Fibroblast of gingiva (primary cell): Measurements from ENCODE around the gene STAT5A.
"Not testable (repeated sequence)": the region's sequence is repeated elsewhere in the genome, so short reads cannot be mapped to it uniquely, and the experiment has no call there.

Experiments used
- DNase-seq: peaks from one replicate; pipeline ENCODE4 v3.0.0-alpha.2; 2011; ENCODE audit warnings: low read depth

The STAT5A gene

DNA sequence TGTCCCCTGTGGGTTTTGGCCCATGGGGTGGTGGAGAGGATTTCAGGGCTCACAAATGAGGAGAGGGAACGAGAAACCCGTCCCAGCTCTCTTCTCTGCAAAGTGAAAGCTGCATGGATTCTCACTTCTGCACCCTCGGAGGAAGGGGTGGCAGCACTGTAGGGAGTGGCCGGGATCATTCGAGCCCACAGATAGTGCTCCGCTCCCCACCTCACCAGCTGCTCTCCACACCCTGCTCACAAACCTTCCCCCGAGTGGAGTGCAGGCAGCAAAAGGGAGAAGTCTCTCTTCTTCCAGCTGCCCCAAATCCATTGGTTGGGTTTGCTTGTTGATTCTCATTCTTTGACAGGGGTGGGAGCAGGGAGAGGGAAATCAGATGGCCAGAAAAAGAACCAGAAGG, 20.1 kb downstream of the STAT5A start:
- no peak for DNase-seq

- no peak for DNase-seq
Measured at GRCh38 chr17:42309142-42309541, 20.8 kb downstream of the STAT5A start.

GRCh38 chr17:42309986-42310786, 21.9 kb downstream of the STAT5A start:
- DNase-seq = no peak

DNA sequence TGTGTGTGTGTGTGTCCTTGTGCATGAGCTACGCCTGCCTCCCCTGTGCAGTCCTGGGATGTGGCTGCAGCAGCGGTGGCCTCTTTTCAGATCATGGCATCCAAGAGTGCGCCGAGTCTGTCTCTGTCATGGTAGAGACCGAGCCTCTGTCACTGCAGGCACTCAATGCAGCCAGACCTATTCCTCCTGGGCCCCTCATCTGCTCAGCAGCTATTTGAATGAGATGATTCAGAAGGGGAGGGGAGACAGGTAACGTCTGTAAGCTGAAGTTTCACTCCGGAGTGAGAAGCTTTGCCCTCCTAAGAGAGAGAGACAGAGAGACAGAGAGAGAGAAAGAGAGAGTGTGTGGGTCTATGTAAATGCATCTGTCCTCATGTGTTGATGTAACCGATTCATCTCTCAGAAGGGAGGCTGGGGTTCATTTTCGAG, 22.5 kb downstream of the STAT5A start:
- no peak for DNase-seq

- DNase-seq = peak; percentile 96
Measured at GRCh38 chr17:42311240-42312034, 23.1 kb downstream of the STAT5A start.

DNA sequence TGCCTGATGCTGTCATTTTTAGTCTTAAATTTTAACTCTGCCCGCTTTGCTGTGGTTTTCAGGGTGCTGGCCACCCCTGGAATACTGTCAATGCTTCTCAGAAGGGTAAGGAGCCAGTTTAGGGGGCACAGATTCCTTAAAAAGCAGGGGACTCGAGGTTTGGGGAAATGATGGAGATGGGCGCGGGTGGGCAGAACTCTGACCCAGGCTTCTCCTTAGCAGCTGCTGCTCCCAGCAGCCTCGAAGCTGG, 23.7 kb downstream of the STAT5A start:
- no peak for DNase-seq

- peak; percentile 83 for DNase-seq
Measured at GRCh38 chr17:42312285-42313130, 24.2 kb downstream of the STAT5A start.

DNA sequence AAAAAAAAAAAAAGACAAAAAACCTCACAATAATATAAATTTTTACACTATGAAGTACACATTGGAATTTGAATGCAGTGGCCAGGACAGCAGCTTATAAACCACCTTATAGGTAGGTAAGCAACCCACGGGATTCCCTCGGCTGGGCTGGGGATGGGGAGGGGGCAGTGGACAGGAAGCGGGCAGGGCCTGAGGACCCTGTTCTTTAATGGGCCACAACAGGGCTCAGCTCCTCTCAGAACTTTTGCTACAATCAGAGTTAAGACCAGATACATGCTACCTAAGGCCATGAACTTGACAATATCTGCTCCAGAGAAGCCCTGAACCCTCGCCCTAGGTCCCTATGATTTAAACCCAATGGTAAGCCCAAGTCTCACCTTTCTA, 25.1 kb downstream of the STAT5A start:
- no peak for DNase-seq

DNA sequence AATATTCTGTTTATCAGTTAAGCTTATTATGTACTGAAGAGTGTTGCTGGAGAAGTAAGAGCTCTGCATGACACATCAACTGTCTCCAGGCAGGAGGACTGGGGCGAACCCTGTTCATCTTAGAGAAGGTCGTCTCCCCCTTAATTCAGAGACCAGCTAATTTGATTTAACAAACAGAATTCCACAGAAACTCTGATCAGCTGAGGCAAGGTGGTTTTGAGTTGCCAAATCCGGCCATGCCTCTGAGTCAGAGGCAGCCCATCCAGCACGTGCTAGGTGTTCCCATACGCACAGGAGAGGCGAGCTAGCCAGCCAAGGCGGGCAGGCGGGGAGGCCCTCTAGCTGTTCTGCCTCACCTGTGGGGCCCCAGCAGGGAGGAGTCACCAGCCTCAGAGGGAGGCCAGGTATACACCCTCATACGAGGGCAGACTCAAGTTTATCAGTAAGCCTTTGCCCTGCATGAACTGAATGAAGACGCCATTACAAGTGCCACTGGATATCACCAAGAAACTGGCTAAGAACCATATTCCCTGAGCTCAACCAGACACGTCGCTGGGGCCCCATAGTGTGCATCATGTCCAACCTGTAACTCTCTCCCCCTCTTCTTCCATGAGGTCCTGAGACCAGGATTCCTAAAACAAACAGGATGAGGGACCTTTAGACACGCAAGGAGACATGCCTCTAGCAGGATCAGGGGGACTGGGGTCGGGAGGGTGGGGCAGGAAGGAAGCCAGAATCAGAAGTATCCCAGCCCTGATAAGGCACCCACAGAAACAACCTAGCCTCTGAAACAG, 25.7 kb downstream of the STAT5A start:
- no peak for DNase-seq

GRCh38 chr17:42315402-42316156, 27.3 kb downstream of the STAT5A start:
- no peak for DNase-seq

GRCh38 chr17:42316755-42317154, 28.5 kb downstream of the STAT5A start:
- DNase-seq = no peak

GRCh38 chr17:42317266-42317845, 29.1 kb downstream of the STAT5A start:
- DNase-seq = no peak

DNA sequence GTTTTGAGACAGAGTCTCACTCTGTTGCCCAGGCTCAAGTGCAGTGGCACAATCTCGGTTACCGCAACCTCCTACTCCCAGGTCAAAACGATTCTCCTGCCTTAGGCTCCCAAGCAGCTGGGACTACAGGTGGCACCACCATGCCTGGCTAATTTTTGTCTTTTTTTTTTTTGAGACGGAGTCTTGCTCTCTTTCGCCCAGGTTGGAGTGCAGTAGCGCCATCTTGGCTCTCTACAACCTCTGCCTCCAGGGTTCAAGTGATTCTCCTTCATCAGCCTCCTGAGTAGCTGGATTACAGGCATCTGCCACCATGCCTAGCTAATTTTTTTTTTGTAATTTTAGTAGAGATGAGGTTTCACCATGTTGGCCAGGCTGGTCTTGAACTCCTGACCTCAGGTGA, 29.7 kb downstream of the STAT5A start:
- DNase-seq = not testable (repeated sequence)

DNA sequence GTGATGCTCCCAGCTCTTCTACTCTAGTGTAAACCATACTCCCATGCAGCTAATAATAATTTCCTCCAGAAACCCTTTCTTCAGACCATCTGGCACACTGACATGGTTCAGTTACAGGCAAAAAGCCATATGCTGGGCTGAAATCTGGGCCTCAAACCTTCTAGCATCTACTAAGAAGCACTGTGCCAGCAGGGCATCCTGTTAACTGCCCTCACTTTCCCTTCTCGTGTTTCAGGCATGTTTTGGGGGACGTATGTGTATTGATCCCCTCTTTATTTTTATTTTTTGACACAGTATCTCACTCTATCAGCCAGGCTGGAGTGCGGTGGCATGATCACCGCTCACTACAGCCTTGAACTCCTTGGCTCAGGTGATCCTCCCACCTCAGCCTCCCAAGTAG, 33.3 kb downstream of the STAT5A start:
- peak; percentile 30 for DNase-seq

DNA sequence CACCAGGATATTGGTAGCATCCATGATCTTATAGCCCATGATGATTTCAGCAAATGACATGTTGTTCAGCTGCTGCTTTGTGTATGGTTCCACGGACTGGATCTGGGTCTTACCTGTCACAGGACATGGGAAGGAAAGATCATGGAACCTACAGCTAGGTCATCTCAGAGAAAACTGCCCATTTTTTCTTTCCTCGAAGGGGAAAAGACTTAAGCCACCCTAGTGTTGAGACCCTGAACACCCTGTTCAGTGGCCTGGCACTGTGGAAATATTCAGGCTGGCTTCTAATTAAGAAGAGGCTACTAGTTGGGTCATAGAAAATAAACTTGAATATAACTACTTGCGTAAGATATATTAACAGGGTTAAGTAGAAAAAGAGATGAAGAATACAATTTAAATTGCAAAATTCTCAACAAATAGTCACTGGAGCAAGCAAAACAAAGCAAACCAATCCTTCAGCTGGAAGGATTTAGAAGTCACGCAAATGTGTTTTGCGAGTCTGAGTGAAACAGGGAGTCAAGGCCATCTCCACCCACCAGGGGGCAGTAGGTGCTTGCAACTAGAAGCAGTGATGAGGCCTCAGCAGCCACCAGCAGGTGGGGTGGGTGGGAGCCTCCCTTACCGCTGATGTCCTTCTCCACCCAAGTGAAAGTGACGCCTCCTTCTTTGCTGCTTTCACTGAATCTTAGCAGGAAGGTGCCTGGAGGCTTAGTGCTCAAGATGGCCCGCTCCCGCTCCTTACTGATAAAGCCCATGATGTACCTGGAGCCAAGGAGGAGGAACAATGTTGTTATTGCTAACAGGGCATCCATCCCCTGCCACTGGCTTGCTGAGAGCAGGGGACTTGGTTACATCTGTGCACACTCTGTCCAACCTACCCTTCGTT, 34.3 kb downstream of the STAT5A start:
- DNase-seq = peak; percentile 91

- DNase-seq = no peak
Measured at GRCh38 chr17:42323268-42323773, 35.0 kb downstream of the STAT5A start.

DNA sequence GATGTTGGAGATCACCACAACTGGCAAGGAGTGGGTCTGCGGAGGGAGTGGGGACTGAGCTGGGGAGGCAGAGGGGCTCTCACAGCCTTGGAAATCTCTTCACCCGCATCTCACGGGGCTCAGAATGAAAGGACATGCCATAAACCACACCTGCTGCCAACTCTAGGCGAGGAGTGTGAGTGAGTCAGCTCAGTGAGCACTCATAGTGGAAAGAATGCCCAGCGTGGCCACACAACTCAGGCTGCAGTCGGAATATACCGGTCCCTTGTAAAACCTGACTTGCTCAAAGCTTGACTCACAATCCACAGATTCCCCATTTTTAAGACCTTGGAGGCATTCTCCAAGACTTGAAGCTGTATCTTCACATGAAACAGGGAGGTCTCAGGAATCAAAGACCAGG, 36.7 kb downstream of the STAT5A start:
- DNase-seq = peak; percentile 69

GRCh38 chr17:42329025-42329976, 41.0 kb downstream of the STAT5A start:
- DNase-seq = peak; percentile 42
